ENCODE data around the gene PARD6G.
A peak's percentile ranks its signal among the peaks of the same experiment; 100 is the strongest.

The PARD6G gene

GRCh38 chr18:80254971-80255500 is 7.7 kb upstream of the PARD6G start:
- no peak for TF ChIP-seq OSR1 (CRISPR knock-in tag; IDR thresholded peaks at IDR 0.05)
- no peak for TF ChIP-seq BACH2 (CRISPR knock-in tag; IDR thresholded peaks at IDR 0.05; ENCODE audit: borderline replicate concordance)
- TF ChIP-seq ZNF70 (CRISPR knock-in tag; IDR thresholded peaks at IDR 0.05): no peak
- TF ChIP-seq SNAI2 (CRISPR knock-in tag; IDR thresholded peaks at IDR 0.05): no peak
- no peak for TF ChIP-seq CSRNP3 (CRISPR knock-in tag; IDR thresholded peaks at IDR 0.05)
- no peak for TF ChIP-seq CREB5 (CRISPR knock-in tag; IDR thresholded peaks at IDR 0.05; ENCODE audit: low read depth)
- no peak for TF ChIP-seq ZC3H10 (CRISPR knock-in tag; IDR thresholded peaks at IDR 0.05)
- no peak for ATAC-seq

- no peak for TF ChIP-seq ZFP3 (CRISPR knock-in tag; IDR thresholded peaks at IDR 0.05)
- TF ChIP-seq ESRRG (CRISPR knock-in tag; IDR thresholded peaks at IDR 0.05): no peak
- no peak for TF ChIP-seq ARNTL (CRISPR knock-in tag; IDR thresholded peaks at IDR 0.05; ENCODE audit: borderline replicate concordance, low read depth)
- no peak for TF ChIP-seq PPARA (CRISPR knock-in tag; IDR thresholded peaks at IDR 0.05; ENCODE audit: borderline replicate concordance)
- TF ChIP-seq ZC3H10 (CRISPR knock-in tag; IDR thresholded peaks at IDR 0.05): no peak
- peak; percentile 50 for ATAC-seq
Observed at GRCh38 chr18:80253871-80254492, 6.7 kb upstream of the PARD6G start.

GRCh38 chr18:80253236-80253635 is 5.9 kb upstream of the PARD6G start:
- ATAC-seq: no peak
- TF ChIP-seq CSDC2 (CRISPR knock-in tag; IDR thresholded peaks at IDR 0.05) (no peak), TSHZ2 (CRISPR knock-in tag; IDR thresholded peaks at IDR 0.05) (no peak), BACH2 (CRISPR knock-in tag; IDR thresholded peaks at IDR 0.05; ENCODE audit: borderline replicate concordance) (no peak), GLIS3 (CRISPR knock-in tag; IDR thresholded peaks at IDR 0.05) (no peak), SNAI2 (CRISPR knock-in tag; IDR thresholded peaks at IDR 0.05) (no peak), POU6F1 (CRISPR knock-in tag; IDR thresholded peaks at IDR 0.05; ENCODE audit: borderline replicate concordance, low read depth) (no peak), ISL1 (CRISPR knock-in tag; IDR thresholded peaks at IDR 0.05) (no peak), OSR1 (CRISPR knock-in tag; IDR thresholded peaks at IDR 0.05) (no peak), ZNF8 (CRISPR knock-in tag; IDR thresholded peaks at IDR 0.05) (no peak), PPARA (CRISPR knock-in tag; IDR thresholded peaks at IDR 0.05; ENCODE audit: borderline replicate concordance) (no peak), TCF4 (CRISPR knock-in tag; IDR thresholded peaks at IDR 0.05; ENCODE audit: borderline replicate concordance) (no peak), CREB5 (CRISPR knock-in tag; IDR thresholded peaks at IDR 0.05; ENCODE audit: low read depth) (no peak), RARB (CRISPR knock-in tag; IDR thresholded peaks at IDR 0.05) (no peak), ZFP30 (CRISPR knock-in tag; IDR thresholded peaks at IDR 0.05) (no peak), ZNF565 (CRISPR knock-in tag; conservative IDR thresholded peaks at IDR 0.05; ENCODE audit: low read depth) (no peak), ZFP3 (CRISPR knock-in tag; IDR thresholded peaks at IDR 0.05) (no peak)
